ENCODE measurements around the gene ZNF8. TPM values are rescaled to one million over a fixed set of nuclear protein-coding genes. Genes with fewer than 3 reads are reported as not detected.
A peak's percentile ranks its signal among the peaks of the same experiment; 100 is the strongest.

Gene ZNF8
- total RNA-seq, 2 experiments from 2014 or later = 5.2 to 5.8 TPM

DNA sequence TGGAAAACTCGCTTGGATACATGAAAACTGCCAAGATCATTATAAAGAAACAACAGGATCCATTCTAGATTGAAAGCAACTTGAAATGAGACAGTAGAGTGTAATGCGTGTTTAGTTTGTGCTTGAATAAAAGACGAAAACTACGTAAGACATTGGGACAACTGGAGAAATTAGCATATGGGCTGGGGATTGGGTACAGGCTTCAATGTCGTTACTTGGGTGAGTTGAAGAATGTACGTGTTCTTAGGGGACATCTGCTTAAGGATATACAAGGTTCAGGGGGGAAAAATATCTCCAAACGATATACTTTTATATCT lies 26.0 kb downstream of the ZNF8 start:
- Mint-ChIP-seq H3K9me3 (peaks cover 3% of the 10 kb centered on the region), H3K4me1 (ENCODE audit: low read depth) (peaks cover 40% of the 10 kb centered on the region), H3K27ac (peak overlapping the region; percentile 95), H3K36me3 (ENCODE audit: low read depth) (peaks cover 73% of the 10 kb centered on the region), H3K4me3 (peak overlapping the region; percentile 84), H3K27me3 (no peaks in the 10 kb centered on the region)
- intact Hi-C loops (cut with micrococcal nuclease) = loop anchor here (5.0 kb wide), 1 partner anchor 83 kb away; the partner anchor contains the start of gene RPS5
- ATAC-seq (peak; percentile 4), DNase-seq (no peak)
- POLR2A ChIA-PET = interaction anchor here (0.6 to 2.3 kb wide), 4 partner anchors 12 to 215 kb away, joined by 3 to 6 read pairs (median 4); partner anchors contain the start of gene ZBTB45
- TF ChIP-seq, protein P1, sequence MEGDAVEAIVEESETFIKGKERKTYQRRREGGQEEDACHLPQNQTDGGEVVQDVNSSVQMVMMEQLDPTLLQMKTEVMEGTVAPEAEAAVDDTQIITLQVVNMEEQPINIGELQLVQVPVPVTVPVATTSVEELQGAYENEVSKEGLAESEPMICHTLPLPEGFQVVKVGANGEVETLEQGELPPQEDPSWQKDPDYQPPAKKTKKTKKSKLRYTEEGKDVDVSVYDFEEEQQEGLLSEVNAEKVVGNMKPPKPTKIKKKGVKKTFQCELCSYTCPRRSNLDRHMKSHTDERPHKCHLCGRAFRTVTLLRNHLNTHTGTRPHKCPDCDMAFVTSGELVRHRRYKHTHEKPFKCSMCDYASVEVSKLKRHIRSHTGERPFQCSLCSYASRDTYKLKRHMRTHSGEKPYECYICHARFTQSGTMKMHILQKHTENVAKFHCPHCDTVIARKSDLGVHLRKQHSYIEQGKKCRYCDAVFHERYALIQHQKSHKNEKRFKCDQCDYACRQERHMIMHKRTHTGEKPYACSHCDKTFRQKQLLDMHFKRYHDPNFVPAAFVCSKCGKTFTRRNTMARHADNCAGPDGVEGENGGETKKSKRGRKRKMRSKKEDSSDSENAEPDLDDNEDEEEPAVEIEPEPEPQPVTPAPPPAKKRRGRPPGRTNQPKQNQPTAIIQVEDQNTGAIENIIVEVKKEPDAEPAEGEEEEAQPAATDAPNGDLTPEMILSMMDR (IDR thresholded peaks at IDR 0.05) = no peak
- CTCF ChIA-PET = no interaction called here

DNA sequence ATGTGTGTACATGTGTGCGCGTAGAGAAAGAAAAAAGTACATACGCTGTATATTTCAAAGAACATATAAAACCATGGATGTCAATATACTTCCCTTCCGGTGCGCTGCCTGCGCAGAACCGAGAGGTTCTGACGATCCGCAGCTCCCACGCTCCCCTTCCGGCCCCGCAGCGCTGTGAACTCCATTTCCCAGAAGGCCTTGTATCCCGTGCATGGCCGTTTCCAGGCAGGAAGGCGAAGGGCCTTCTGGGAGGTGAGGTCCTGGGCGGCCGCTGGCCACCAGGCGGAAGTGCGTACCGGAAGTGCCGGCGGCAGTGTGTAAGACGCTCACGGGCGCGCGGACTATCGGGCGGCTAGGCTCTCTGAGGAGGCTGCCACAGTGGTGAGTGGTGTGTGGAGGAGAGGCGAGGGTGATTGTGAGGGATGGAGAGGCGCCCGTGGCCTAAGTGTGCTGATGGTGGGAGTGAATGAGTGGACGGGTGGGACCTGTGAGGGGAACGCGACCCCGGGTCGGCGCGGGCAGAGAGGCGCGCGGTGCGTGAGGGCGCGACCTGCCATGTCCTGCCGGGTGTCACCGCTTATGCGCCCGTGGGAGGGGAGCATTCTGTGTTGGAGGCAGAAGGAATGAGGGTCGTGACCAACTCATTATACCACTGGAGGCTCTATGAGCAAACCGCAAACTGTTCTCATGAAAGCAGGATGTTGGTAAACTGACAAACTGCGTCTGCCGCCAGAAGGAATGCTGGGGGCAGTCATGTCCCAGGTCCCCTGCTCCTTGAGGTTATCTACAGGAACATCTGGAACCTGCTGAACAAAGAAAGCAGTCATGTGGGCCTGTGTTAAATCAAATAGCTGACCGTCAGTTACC lies 26.5 kb downstream of the ZNF8 start, which contains the start of gene ERVK3-1:
Gene ERVK3-1 (plus strand): TSS at position 313 of the 867 bp plus-strand sequence. CDS start 6,792 bp downstream, outside the sequence.
- DNase-seq (peak; percentile 97), ATAC-seq (peak; percentile 98)
- Mint-ChIP-seq H3K4me3 (peak within 1 kb of the TSS; percentile 84), H3K27me3 (no peaks in the 10 kb centered on the region), H3K36me3 (ENCODE audit: low read depth) (peaks cover 73% of the 10 kb centered on the region), H3K9me3 (peaks cover 3% of the 10 kb centered on the region), H3K27ac (peak within 1 kb of the TSS; percentile 95), H3K4me1 (ENCODE audit: low read depth) (peaks cover 40% of the 10 kb centered on the region)
- ChIA-PET POLR2A (interaction anchor here (0.6 to 2.3 kb wide), 8 partner anchors 9 to 214 kb away, joined by 3 to 6 read pairs (median 4); partner anchors contain the start of gene ZBTB45), CTCF (interaction anchor here (1.0 to 1.2 kb wide), 2 partner anchors 59 to 214 kb away, joined by 3 to 5 read pairs; partner anchors contain the start of gene ZBTB45)
- TF ChIP-seq, protein P1 (IDR thresholded peaks at IDR 0.05) = no peak
- intact Hi-C loops (cut with micrococcal nuclease) = loop anchor here (5.0 kb wide), 1 partner anchor 82 kb away; the partner anchor contains the start of gene RPS5

DNA sequence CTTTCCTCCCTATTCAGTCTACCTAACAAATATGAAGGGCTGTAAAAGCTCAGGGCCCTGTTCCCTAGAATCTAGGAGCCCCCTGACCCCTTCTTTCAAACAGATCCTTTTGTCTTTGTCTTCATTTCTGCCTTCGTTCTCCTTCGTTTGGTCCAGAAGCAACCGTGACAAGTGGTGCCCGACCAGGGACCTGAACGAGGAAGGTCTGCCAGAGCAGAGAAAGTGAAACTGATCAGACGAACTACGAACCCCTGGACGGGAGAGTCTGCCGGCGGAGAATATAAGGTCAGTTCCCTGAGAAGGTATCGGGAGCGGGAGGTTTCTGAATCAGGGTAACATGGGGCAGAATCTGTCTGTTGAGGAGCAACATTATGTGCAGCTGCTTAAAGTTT lies 27.2 kb downstream of the ZNF8 start:
- no peak for ATAC-seq
- Mint-ChIP-seq H3K4me3 (peak overlapping the region; percentile 84), H3K27me3 (no peaks in the 10 kb centered on the region), H3K36me3 (ENCODE audit: low read depth) (peaks cover 72% of the 10 kb centered on the region), H3K27ac (peak overlapping the region; percentile 95), H3K9me3 (peaks cover 3% of the 10 kb centered on the region), H3K4me1 (ENCODE audit: low read depth) (peaks cover 40% of the 10 kb centered on the region)
- CTCF ChIA-PET = interaction anchor here (0.9 to 1.2 kb wide), 3 partner anchors 58 to 214 kb away, joined by 3 to 5 read pairs (median 4); partner anchors contain the start of gene ZBTB45
- POLR2A ChIA-PET = interaction anchor here (0.8 to 2.3 kb wide), 5 partner anchors 8 to 56 kb away, joined by 4 to 6 read pairs (median 5); no protein-coding TSS in a partner anchor
- peak; percentile 12 for DNase-seq
- intact Hi-C loops (cut with micrococcal nuclease) = loop anchor here (5.0 kb wide), 1 partner anchor 81 kb away; the partner anchor contains the start of gene RPS5
- TF ChIP-seq, protein P1 (IDR thresholded peaks at IDR 0.05) = no peak

DNA sequence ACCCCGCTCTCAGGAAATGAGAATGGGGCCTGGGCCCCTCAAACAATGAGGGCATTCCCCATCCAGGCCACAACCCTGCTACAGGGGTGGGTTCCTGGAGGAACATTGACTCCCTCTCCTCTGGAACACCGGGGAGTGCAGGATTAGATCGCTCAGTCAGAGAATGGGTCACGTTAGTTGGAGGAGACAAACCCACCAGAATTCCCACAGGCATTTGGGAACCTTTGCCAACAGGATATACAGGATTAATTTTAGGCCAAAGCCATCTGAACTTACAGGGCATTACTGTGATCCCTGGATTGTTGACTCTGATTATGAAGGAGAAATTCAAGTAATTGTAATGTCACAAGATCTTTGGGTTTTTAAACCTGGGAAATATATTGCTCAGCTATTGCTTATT lies 29.0 kb downstream of the ZNF8 start:
- POLR2A ChIA-PET = no interaction called here
- CTCF ChIA-PET = interaction anchor here (0.7 to 1.6 kb wide), 3 partner anchors 19 to 206 kb away, joined by 3 to 4 read pairs (median 3); partner anchors contain the start of gene ZSCAN22
- no peak for ATAC-seq
- H3K36me3 Mint-ChIP-seq (ENCODE audit: low read depth) = peaks cover 74% of the 10 kb centered on the region
- H3K9me3 Mint-ChIP-seq = peaks cover 3% of the 10 kb centered on the region
- TF ChIP-seq, protein P1 (IDR thresholded peaks at IDR 0.05) = no peak
- H3K4me3 Mint-ChIP-seq = no peak overlapping the region
- peak overlapping the region; percentile 58 for H3K27ac Mint-ChIP-seq
- H3K27me3 Mint-ChIP-seq = no peaks in the 10 kb centered on the region
- intact Hi-C loops (cut with micrococcal nuclease) = loop anchor here (5.0 kb wide), 1 partner anchor 80 kb away; the partner anchor contains the start of gene RPS5
- no peak for DNase-seq
- peaks cover 40% of the 10 kb centered on the region for H3K4me1 Mint-ChIP-seq (ENCODE audit: low read depth)

All from activated CD8-positive, alpha-beta T cell treated with anti-CD3 and anti-CD28 coated beads for 36 hours (primary cell).